ENCODE measurements around the gene UBE2C.

The UBE2C gene

GRCh38 chr20:45842169-45842812, 29.8 kb downstream of the UBE2C start:
- no peak for TF ChIP-seq CTCF (IDR thresholded peaks at IDR 0.05; ENCODE audit: low read depth, low read length)
- no peak for DNase-seq
- H3K36me3 ChIP-seq = peaks cover 35% of the 10 kb centered on the region
- no peak overlapping the region for H3K4me3 ChIP-seq (ENCODE audit: low read depth, low read length)
- no peaks in the 10 kb centered on the region for H3K4me1 ChIP-seq
- no peaks in the 10 kb centered on the region for H3K9me3 ChIP-seq
- no peaks in the 10 kb centered on the region for H3K27me3 ChIP-seq

- Histone ChIP-seq H3K36me3 (peaks cover 36% of the 10 kb centered on the region), H3K9me3 (no peaks in the 10 kb centered on the region), H3K4me1 (no peaks in the 10 kb centered on the region), H3K27me3 (no peaks in the 10 kb centered on the region), H3K4me3 (ENCODE audit: low read depth, low read length) (no peak overlapping the region)
- DNase-seq = no peak
- no peak for TF ChIP-seq CTCF (IDR thresholded peaks at IDR 0.05; ENCODE audit: low read depth, low read length)
Measured at GRCh38 chr20:45843506-45843905, 31.1 kb downstream of the UBE2C start.

GRCh38 chr20:45845452-45845851, 33.0 kb downstream of the UBE2C start:
- TF ChIP-seq CTCF (IDR thresholded peaks at IDR 0.05; ENCODE audit: low read depth, low read length) = no peak
- Histone ChIP-seq H3K9me3 (no peaks in the 10 kb centered on the region), H3K4me3 (ENCODE audit: low read depth, low read length) (no peak overlapping the region), H3K27me3 (no peaks in the 10 kb centered on the region), H3K36me3 (peaks cover 37% of the 10 kb centered on the region), H3K4me1 (no peaks in the 10 kb centered on the region)
- DNase-seq = no peak

GRCh38 chr20:45848421-45848820, 36.0 kb downstream of the UBE2C start:
- Histone ChIP-seq H3K4me1 (no peaks in the 10 kb centered on the region), H3K4me3 (ENCODE audit: low read depth, low read length) (no peak overlapping the region), H3K27me3 (no peaks in the 10 kb centered on the region), H3K36me3 (peaks cover 25% of the 10 kb centered on the region), H3K9me3 (no peaks in the 10 kb centered on the region)
- no peak for DNase-seq
- no peak for TF ChIP-seq CTCF (IDR thresholded peaks at IDR 0.05; ENCODE audit: low read depth, low read length)

- no peak for DNase-seq
- H3K27me3 ChIP-seq = no peaks in the 10 kb centered on the region
- no peak overlapping the region for H3K4me3 ChIP-seq (ENCODE audit: low read depth, low read length)
- H3K9me3 ChIP-seq = no peaks in the 10 kb centered on the region
- peaks cover 18% of the 10 kb centered on the region for H3K36me3 ChIP-seq
- H3K4me1 ChIP-seq = no peaks in the 10 kb centered on the region
- TF ChIP-seq CTCF (IDR thresholded peaks at IDR 0.05; ENCODE audit: low read depth, low read length) = no peak
Measured at GRCh38 chr20:45848969-45849582, 36.6 kb downstream of the UBE2C start.

- no peak overlapping the region for H3K4me3 ChIP-seq (ENCODE audit: low read depth, low read length)
Measured at GRCh38 chr20:45850238-45850637, 37.8 kb downstream of the UBE2C start.

More at GRCh38 chr20:45850238-45850637, 37.8 kb downstream of the UBE2C start:
- peaks cover 7% of the 10 kb centered on the region for H3K36me3 ChIP-seq
- no peaks in the 10 kb centered on the region for H3K4me1 ChIP-seq
- H3K27me3 ChIP-seq = no peaks in the 10 kb centered on the region
- no peaks in the 10 kb centered on the region for H3K9me3 ChIP-seq
- no peak for DNase-seq
- TF ChIP-seq CTCF (IDR thresholded peaks at IDR 0.05; ENCODE audit: low read depth, low read length) = no peak
